Measurements from ENCODE around the gene NSMCE1. TPM values are rescaled to one million over a fixed set of nuclear protein-coding genes. Genes with fewer than 3 reads are reported as not detected.

Gene NSMCE1
- total RNA-seq, 1 donor from 2014 or later = 6.8 TPM

GRCh38 chr16:27224741-27225300, 43.8 kb downstream of the NSMCE1 start:
- no peak overlapping the region for H3K27ac ChIP-seq
- no peak for DNase-seq (ENCODE audit: low spot score in 2 of 2)
- H3K9me3 ChIP-seq = no peaks in the 10 kb centered on the region
- H3K36me3 ChIP-seq = peaks cover 25 to 36% of the 10 kb centered on the region in 2 donors
- H3K4me3 ChIP-seq = no peak overlapping the region
- TF ChIP-seq, protein P1, sequence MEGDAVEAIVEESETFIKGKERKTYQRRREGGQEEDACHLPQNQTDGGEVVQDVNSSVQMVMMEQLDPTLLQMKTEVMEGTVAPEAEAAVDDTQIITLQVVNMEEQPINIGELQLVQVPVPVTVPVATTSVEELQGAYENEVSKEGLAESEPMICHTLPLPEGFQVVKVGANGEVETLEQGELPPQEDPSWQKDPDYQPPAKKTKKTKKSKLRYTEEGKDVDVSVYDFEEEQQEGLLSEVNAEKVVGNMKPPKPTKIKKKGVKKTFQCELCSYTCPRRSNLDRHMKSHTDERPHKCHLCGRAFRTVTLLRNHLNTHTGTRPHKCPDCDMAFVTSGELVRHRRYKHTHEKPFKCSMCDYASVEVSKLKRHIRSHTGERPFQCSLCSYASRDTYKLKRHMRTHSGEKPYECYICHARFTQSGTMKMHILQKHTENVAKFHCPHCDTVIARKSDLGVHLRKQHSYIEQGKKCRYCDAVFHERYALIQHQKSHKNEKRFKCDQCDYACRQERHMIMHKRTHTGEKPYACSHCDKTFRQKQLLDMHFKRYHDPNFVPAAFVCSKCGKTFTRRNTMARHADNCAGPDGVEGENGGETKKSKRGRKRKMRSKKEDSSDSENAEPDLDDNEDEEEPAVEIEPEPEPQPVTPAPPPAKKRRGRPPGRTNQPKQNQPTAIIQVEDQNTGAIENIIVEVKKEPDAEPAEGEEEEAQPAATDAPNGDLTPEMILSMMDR (IDR thresholded peaks at IDR 0.05) = no peak
- H3K4me1 ChIP-seq = peaks cover 0 to 4% of the 10 kb centered on the region in 2 donors
- intact Hi-C loops (cut with DNase I) = no loop called here
- H3K27me3 ChIP-seq = no peaks in the 10 kb centered on the region

DNA sequence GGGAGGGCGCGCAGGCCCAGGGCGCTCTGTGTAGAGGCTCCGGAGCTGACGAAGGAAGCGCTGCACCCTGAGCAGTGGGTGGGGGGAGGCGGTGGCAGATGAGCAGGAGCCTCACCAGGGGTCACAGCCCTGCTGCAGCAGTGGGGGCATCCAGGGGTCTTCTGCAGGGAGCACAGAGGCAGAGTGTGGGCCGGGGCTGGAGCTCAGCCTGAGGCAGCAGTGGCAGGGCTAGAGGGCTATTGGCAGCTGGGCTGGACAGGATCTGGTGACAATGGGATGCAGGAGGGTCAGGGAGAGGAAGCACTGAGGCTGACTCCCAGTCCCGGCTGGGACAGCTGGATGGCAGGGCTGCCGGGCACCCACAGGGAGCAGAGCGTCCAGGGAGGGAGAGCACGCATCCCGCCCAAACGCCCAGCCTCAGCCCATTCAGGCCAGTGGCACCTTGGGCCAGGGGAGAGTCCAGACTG, 44.3 kb downstream of the NSMCE1 start:
- intact Hi-C loops (cut with DNase I) = no loop called here
- Histone ChIP-seq H3K27ac (no peak overlapping the region), H3K4me1 (peaks cover 0 to 4% of the 10 kb centered on the region in 2 donors), H3K4me3 (no peak overlapping the region), H3K36me3 (peaks cover 21 to 32% of the 10 kb centered on the region in 2 donors), H3K27me3 (no peaks in the 10 kb centered on the region), H3K9me3 (no peaks in the 10 kb centered on the region)
- DNase-seq (ENCODE audit: low spot score in 2 of 2) = no peak
- TF ChIP-seq, protein P1 (IDR thresholded peaks at IDR 0.05) = no peak

DNA sequence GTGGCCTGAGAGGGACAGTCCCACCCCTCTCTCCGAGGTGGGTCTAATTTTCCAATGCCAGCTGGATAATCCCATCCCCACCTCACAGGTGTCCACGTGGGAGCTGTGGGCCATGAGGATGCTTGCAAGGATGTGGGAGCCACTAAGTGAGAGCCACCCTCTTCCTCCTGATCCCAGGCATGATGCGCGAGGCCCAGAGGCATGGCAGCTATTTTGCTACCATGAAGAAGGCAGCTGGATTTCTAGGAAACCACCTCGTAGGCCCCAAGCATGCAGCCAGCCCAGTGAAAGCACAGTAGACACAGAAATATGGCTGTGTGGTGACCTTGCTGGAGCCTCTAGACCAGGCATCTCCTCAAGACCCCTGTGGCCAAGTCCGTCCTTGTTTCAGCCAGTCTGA, 44.9 kb downstream of the NSMCE1 start:
- H3K27ac ChIP-seq = no peak overlapping the region
- no peaks in the 10 kb centered on the region for H3K9me3 ChIP-seq
- H3K27me3 ChIP-seq = no peaks in the 10 kb centered on the region
- intact Hi-C loops (cut with DNase I) = no loop called here
- H3K4me1 ChIP-seq = peaks cover 0 to 4% of the 10 kb centered on the region in 2 donors
- TF ChIP-seq, protein P1 (IDR thresholded peaks at IDR 0.05) = no peak
- H3K36me3 ChIP-seq = peaks cover 21 to 36% of the 10 kb centered on the region in 2 donors
- no peak for DNase-seq (ENCODE audit: low spot score in 2 of 2)
- H3K4me3 ChIP-seq = no peak overlapping the region

- Histone ChIP-seq H3K9me3 (no peaks in the 10 kb centered on the region), H3K4me3 (no peak overlapping the region), H3K27me3 (no peaks in the 10 kb centered on the region), H3K36me3 (peaks cover 21 to 36% of the 10 kb centered on the region in 2 donors), H3K27ac (no peak overlapping the region), H3K4me1 (peaks cover 0 to 4% of the 10 kb centered on the region in 2 donors)
- intact Hi-C loops (cut with DNase I) = no loop called here
- DNase-seq (ENCODE audit: low spot score in 2 of 2) = no peak
- TF ChIP-seq, protein P1 (IDR thresholded peaks at IDR 0.05) = no peak
Measured at GRCh38 chr16:27223226-27223610, 45.4 kb downstream of the NSMCE1 start.

GRCh38 chr16:27222249-27223225, 46.0 kb downstream of the NSMCE1 start:
- no peak for DNase-seq (ENCODE audit: low spot score in 2 of 2)
- peak overlapping the region in 1 of 2 donors; percentile 25 for H3K27ac ChIP-seq
- peaks cover 21 to 36% of the 10 kb centered on the region in 2 donors for H3K36me3 ChIP-seq
- H3K4me3 ChIP-seq = no peak overlapping the region
- TF ChIP-seq, protein P1 (IDR thresholded peaks at IDR 0.05) = no peak
- intact Hi-C loops (cut with DNase I) = no loop called here
- no peaks in the 10 kb centered on the region for H3K9me3 ChIP-seq
- no peaks in the 10 kb centered on the region for H3K27me3 ChIP-seq
- peaks cover 0 to 4% of the 10 kb centered on the region in 2 donors for H3K4me1 ChIP-seq

All from ascending aorta (tissue), 2 donors.